ENCODE results near the gene GRIA4.

DNA sequence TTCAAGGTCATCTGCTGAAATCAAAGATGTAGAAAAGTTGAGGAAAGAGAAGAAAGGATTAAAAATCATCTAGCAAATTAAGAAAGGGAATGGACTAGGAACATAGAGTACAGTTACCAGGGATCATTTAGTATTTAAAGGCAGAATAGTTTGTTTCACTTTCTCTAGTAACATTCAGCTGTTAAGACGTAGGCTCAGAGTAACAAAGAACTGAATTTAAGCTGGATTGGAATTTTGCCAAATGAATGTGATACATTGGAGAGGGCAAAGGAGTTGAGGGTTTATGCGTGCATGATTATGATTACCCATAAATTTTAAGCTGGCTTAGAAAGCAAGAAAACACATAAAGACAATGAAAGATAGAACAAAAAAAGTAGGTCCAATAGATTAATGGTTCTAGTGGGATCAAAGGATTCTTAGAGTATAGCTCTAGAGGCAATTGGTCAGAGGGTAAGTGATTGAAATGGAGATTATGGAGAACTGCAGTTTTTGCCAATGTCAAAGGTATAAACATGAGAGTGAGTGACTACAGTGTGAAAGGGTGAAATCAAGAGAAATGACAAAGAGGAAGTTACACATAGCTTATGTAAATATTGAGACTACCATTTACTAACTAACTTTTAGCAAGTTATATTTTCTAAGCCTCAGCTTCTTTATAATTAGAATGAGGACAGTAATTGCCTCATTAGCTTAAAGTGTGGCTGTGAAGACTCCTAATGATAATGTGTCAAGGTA is 190.0 kb downstream of the GRIA4 start:
- TF ChIP-seq, protein P1, sequence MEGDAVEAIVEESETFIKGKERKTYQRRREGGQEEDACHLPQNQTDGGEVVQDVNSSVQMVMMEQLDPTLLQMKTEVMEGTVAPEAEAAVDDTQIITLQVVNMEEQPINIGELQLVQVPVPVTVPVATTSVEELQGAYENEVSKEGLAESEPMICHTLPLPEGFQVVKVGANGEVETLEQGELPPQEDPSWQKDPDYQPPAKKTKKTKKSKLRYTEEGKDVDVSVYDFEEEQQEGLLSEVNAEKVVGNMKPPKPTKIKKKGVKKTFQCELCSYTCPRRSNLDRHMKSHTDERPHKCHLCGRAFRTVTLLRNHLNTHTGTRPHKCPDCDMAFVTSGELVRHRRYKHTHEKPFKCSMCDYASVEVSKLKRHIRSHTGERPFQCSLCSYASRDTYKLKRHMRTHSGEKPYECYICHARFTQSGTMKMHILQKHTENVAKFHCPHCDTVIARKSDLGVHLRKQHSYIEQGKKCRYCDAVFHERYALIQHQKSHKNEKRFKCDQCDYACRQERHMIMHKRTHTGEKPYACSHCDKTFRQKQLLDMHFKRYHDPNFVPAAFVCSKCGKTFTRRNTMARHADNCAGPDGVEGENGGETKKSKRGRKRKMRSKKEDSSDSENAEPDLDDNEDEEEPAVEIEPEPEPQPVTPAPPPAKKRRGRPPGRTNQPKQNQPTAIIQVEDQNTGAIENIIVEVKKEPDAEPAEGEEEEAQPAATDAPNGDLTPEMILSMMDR (IDR thresholded peaks at IDR 0.05) = no peak
- TF ChIP-seq POLR2A (IDR thresholded peaks at IDR 0.05) = no peak
